Parathyroid adenoma (tissue), 2 donors: ENCODE results near the gene KAT8.

Experiments used
- H2AFZ ChIP-seq: fragments of 300-600 bp; sonication (generic); one replicate; pipeline ENCODE4 v1.7.0; 2017; ENCODE audit warnings: antibody characterized with exemption, mild to moderate bottlenecking
- H3K27ac ChIP-seq: fragments of 300-600 bp; sonication (generic); one replicate; pipeline ENCODE4 v1.7.0; 2017
- H3K27me3 ChIP-seq: fragments of 300-600 bp; sonication (generic); one replicate; pipeline ENCODE4 v1.7.0; 2017; ENCODE audit warnings: low read length; ENCODE audit not compliant: control insufficient read depth, insufficient read depth
- H3K36me3 ChIP-seq: fragments of 300-600 bp; sonication (generic); one replicate; pipeline ENCODE4 v1.7.0; 2017; ENCODE audit warnings: low read length; ENCODE audit not compliant: control insufficient read depth, insufficient read depth
- H3K4me1 ChIP-seq: fragments of 300-600 bp; sonication (generic); one replicate; pipeline ENCODE4 v1.7.0; 2017; ENCODE audit warnings: control low read depth
- H3K4me2 ChIP-seq: fragments of 300-600 bp; sonication (generic); one replicate; pipeline ENCODE4 v1.7.0; 2017; ENCODE audit warnings: low read length
- H3K4me3 ChIP-seq: fragments of 300-600 bp; sonication (generic); one replicate; pipeline ENCODE4 v1.7.0; 2017; ENCODE audit warnings: low read depth, low read length
- H3K79me2 ChIP-seq: fragments of 300-600 bp; sonication (generic); one replicate; pipeline ENCODE4 v1.7.0; 2017; ENCODE audit warnings: control low read depth
- H3K9ac ChIP-seq: fragments of 300-600 bp; sonication (generic); one replicate; pipeline ENCODE4 v1.7.0; 2017; ENCODE audit warnings: mild to moderate bottlenecking
- H3K9me3 ChIP-seq: fragments of 300-600 bp; sonication (generic); one replicate; pipeline ENCODE4 v1.7.0; 2017; ENCODE audit warnings: low read length; ENCODE audit not compliant: control insufficient read depth
- CTCF ChIP-seq: fragments of 300-600 bp; sonication (generic); IDR thresholded peaks from one replicate; pipeline ENCODE4 v1.7.0; 2017; ENCODE audit warnings: antibody characterized with exemption, mild to moderate bottlenecking
- donor health status: primary hyperparathyroidism.

The KAT8 gene

GRCh38 chr16:31073970-31074813 is 43.3 kb upstream of the KAT8 start, which contains the start of the genes ZNF646 and ZNF668:
ZNF646 (plus strand) TSS chr16:31074422; CDS start chr16:31076325, 1,903 bp downstream.
ZNF668 (minus strand) TSS chr16:31074240; CDS start chr16:31064459, 9,781 bp downstream.
- Histone ChIP-seq H3K27ac (peak within 1 kb of the TSS; percentile 86), H3K79me2 (peaks cover 10% of the 10 kb centered on the region), H3K4me3 (peak within 1 kb of the TSS; percentile 90), H3K4me1 (peaks cover 2% of the 10 kb centered on the region), H3K4me2 (peak within 1 kb of the TSS; percentile 90), H3K36me3 (no peaks in the 10 kb centered on the region), H2AFZ (peak within 1 kb of the TSS; percentile 97), H3K9me3 (no peaks in the 10 kb centered on the region), H3K9ac (peak within 1 kb of the TSS; percentile 81), H3K27me3 (no peaks in the 10 kb centered on the region)
- no peak for TF ChIP-seq CTCF

GRCh38 chr16:31074814-31075183 is 42.7 kb upstream of the KAT8 start:
- Histone ChIP-seq H3K4me2 (peak overlapping the region; percentile 90), H3K79me2 (peaks cover 10% of the 10 kb centered on the region), H3K4me3 (peak overlapping the region; percentile 90), H3K27ac (peak overlapping the region; percentile 86), H3K36me3 (no peaks in the 10 kb centered on the region), H3K9ac (no peak overlapping the region), H3K9me3 (no peaks in the 10 kb centered on the region), H3K27me3 (no peaks in the 10 kb centered on the region), H2AFZ (peak overlapping the region; percentile 89), H3K4me1 (peaks cover 2% of the 10 kb centered on the region)
- TF ChIP-seq CTCF = no peak

GRCh38 chr16:31076319-31076718 is 41.1 kb upstream of the KAT8 start:
- no peak overlapping the region for H3K9ac ChIP-seq
- H3K4me1 ChIP-seq = peaks cover 2% of the 10 kb centered on the region
- no peaks in the 10 kb centered on the region for H3K36me3 ChIP-seq

GRCh38 chr16:31077024-31077423 is 40.4 kb upstream of the KAT8 start:
- Histone ChIP-seq H2AFZ (no peak overlapping the region), H3K36me3 (no peaks in the 10 kb centered on the region), H3K79me2 (peaks cover 21% of the 10 kb centered on the region), H3K9ac (no peak overlapping the region), H3K4me3 (no peak overlapping the region), H3K4me2 (no peak overlapping the region), H3K27ac (no peak overlapping the region), H3K27me3 (no peaks in the 10 kb centered on the region), H3K4me1 (peaks cover 2% of the 10 kb centered on the region), H3K9me3 (no peaks in the 10 kb centered on the region)
- TF ChIP-seq CTCF = no peak

More at GRCh38 chr16:31076319-31076718, 41.1 kb upstream of the KAT8 start:
- Histone ChIP-seq H3K4me2 (no peak overlapping the region), H3K79me2 (peaks cover 19% of the 10 kb centered on the region), H2AFZ (no peak overlapping the region), H3K4me3 (no peak overlapping the region), H3K27ac (no peak overlapping the region), H3K27me3 (no peaks in the 10 kb centered on the region), H3K9me3 (no peaks in the 10 kb centered on the region)
- no peak for TF ChIP-seq CTCF
